ENCODE results near the gene LIPH. TPM values are rescaled to one million over a fixed set of nuclear protein-coding genes. Genes with fewer than 3 reads are reported as not detected.

The LIPH gene
- total RNA-seq, 4 donors from 2014 or later = 0.22 to 3.8 (median 0.34) TPM; not detected in 1

GRCh38 chr3:185469542-185469941, 82.8 kb downstream of the LIPH start:
- TF ChIP-seq CTCF (IDR thresholded peaks at IDR 0.05; ENCODE audit: low read depth) = no peak

- no peak for TF ChIP-seq CTCF (IDR thresholded peaks at IDR 0.05; ENCODE audit: low read depth)
Observed at GRCh38 chr3:185465471-185465870, 86.9 kb downstream of the LIPH start.

- TF ChIP-seq CTCF (IDR thresholded peaks at IDR 0.05; ENCODE audit: low read depth) = no peak
Observed at GRCh38 chr3:185460719-185461350, 91.6 kb downstream of the LIPH start.

GRCh38 chr3:185460309-185460708, 92.1 kb downstream of the LIPH start:
- TF ChIP-seq CTCF (IDR thresholded peaks at IDR 0.05; ENCODE audit: low read depth) = no peak

- no peak for TF ChIP-seq CTCF (IDR thresholded peaks at IDR 0.05; ENCODE audit: low read depth)
Observed at GRCh38 chr3:185457376-185457775, 95.0 kb downstream of the LIPH start.

Other genes starting within 250 kb of the LIPH start
- 10 to 100 TPM in 2 of 4 donors, 1 to 10 TPM in 2; 7.6 to 20.9 (median 14.4) TPM for gene MAP3K13, start 189.5 kb downstream of the LIPH start, total RNA-seq
- 10 to 100 TPM; 11.0 to 12.2 (median 11.7) TPM for gene TMEM41A, start 53.6 kb downstream of the LIPH start, total RNA-seq
- 10 to 100 TPM; 31.4 to 48.6 (median 40.2) TPM for gene SENP2, start 33.7 kb upstream of the LIPH start, total RNA-seq

Data from subcutaneous adipose tissue (tissue), 4 donors.